ENCODE results near the gene ZNF135. TPM values are rescaled to one million over a fixed set of nuclear protein-coding genes. Genes with fewer than 3 reads are reported as not detected.

The ZNF135 gene
- total and polyA plus RNA-seq, 4 donors: 2.2 to 13.5 (median 3.5) TPM

- 97 to 99% methylated on average over 16 of the region's 16 CpGs for WGBS, 2 donors
- peaks cover 0 to 73% (median 8%) of the 10 kb centered on the region in 4 donors for H3K9me3 ChIP-seq (ENCODE audit: control insufficient read depth in 4 of 4, insufficient read depth in 3 of 4, low read length in 3 of 4)
- no peaks in the 10 kb centered on the region for H3K27me3 ChIP-seq (ENCODE audit: control insufficient read depth in 3 of 3, insufficient read depth in 3 of 3, low read length in 2 of 3)
- no peak for TF ChIP-seq CTCF (IDR thresholded peaks at IDR 0.05; ENCODE audit: control extremely low read depth, extremely low read depth)
- no peak overlapping the region for H3K27ac ChIP-seq (ENCODE audit: low read depth in 1 of 2, low read length in 1 of 2)
- peaks cover 0 to 4% (median 0%) of the 10 kb centered on the region in 5 donors for H3K4me1 ChIP-seq (ENCODE audit: control insufficient read depth in 5 of 5, insufficient read depth in 5 of 5, low read length in 5 of 5)
- H3K9ac ChIP-seq (ENCODE audit: insufficient read depth in 1 of 2, low read length in 2 of 2): no peak overlapping the region
- peaks cover 0 to 8% (median 0%) of the 10 kb centered on the region in 4 donors for H3K36me3 ChIP-seq (ENCODE audit: control insufficient read depth in 4 of 4, insufficient read depth in 4 of 4, low read length in 4 of 4)
- ATAC-seq (ENCODE audit: insufficient read depth, low FRiP score) (no peak), DNase-seq (no peak)
- H3K4me3 ChIP-seq: no peak overlapping the region
These were observed 6.8 kb upstream of the ZNF135 start for GRCh38 chr19:58052256-58052655.

- H3K27me3 ChIP-seq (ENCODE audit: control insufficient read depth in 3 of 3, insufficient read depth in 3 of 3, low read length in 2 of 3): no peaks in the 10 kb centered on the region
- DNase-seq (no peak), ATAC-seq (ENCODE audit: insufficient read depth, low FRiP score) (no peak)
- H3K4me1 ChIP-seq (ENCODE audit: control insufficient read depth in 5 of 5, insufficient read depth in 5 of 5, low read length in 5 of 5): peaks cover 0 to 8% (median 0%) of the 10 kb centered on the region in 5 donors
- 94% methylated on average over 30 of the region's 30 CpGs for WGBS, 2 donors
- peaks cover 0 to 67% (median 8%) of the 10 kb centered on the region in 4 donors for H3K9me3 ChIP-seq (ENCODE audit: control insufficient read depth in 4 of 4, insufficient read depth in 3 of 4, low read length in 3 of 4)
- no peak for TF ChIP-seq CTCF (IDR thresholded peaks at IDR 0.05; ENCODE audit: control extremely low read depth, extremely low read depth)
- H3K36me3 ChIP-seq (ENCODE audit: control insufficient read depth in 4 of 4, insufficient read depth in 4 of 4, low read length in 4 of 4): peaks cover 0 to 8% (median 0%) of the 10 kb centered on the region in 4 donors
- H3K4me3 ChIP-seq: no peak overlapping the region
- H3K9ac ChIP-seq (ENCODE audit: insufficient read depth in 1 of 2, low read length in 2 of 2): no peak overlapping the region
- no peak overlapping the region for H3K27ac ChIP-seq (ENCODE audit: low read depth in 1 of 2, low read length in 1 of 2)
These were observed 5.5 kb upstream of the ZNF135 start for GRCh38 chr19:58053480-58054156.

- Histone ChIP-seq H3K36me3 (ENCODE audit: control insufficient read depth in 4 of 4, insufficient read depth in 4 of 4, low read length in 4 of 4) (peaks cover 0 to 8% (median 0%) of the 10 kb centered on the region in 4 donors), H3K27me3 (ENCODE audit: control insufficient read depth in 3 of 3, insufficient read depth in 3 of 3, low read length in 2 of 3) (no peaks in the 10 kb centered on the region), H3K4me3 (peak overlapping the region; percentile 14), H3K9ac (ENCODE audit: insufficient read depth in 1 of 2, low read length in 2 of 2) (peak overlapping the region in 1 of 2 donors; percentile 79), H3K27ac (ENCODE audit: low read depth in 1 of 2, low read length in 1 of 2) (peak overlapping the region; percentile 38 to 80), H3K4me1 (ENCODE audit: control insufficient read depth in 5 of 5, insufficient read depth in 5 of 5, low read length in 5 of 5) (peaks cover 0 to 14% (median 4%) of the 10 kb centered on the region in 5 donors), H3K9me3 (ENCODE audit: control insufficient read depth in 4 of 4, insufficient read depth in 3 of 4, low read length in 3 of 4) (peaks cover 0 to 73% (median 4%) of the 10 kb centered on the region in 4 donors)
- DNase-seq: peak; percentile 76 to 88 (median 86)
- no peak for ATAC-seq (ENCODE audit: insufficient read depth, low FRiP score)
- no peak for TF ChIP-seq CTCF (IDR thresholded peaks at IDR 0.05; ENCODE audit: control extremely low read depth, extremely low read depth)
- WGBS, 2 donors: 35 to 57% methylated on average over 37 of the region's 37 CpGs
These were observed 3.9 kb upstream of the ZNF135 start for GRCh38 chr19:58054901-58055874.
